Lung (tissue), 12 donors: ENCODE results near the gene WNT11. TPM values are rescaled to one million over a fixed set of nuclear protein-coding genes. Genes with fewer than 3 reads are reported as not detected.

Experiments
- ATAC-seq: fragments of 200-7000 bp; cut with Tn5 transposase; one replicate; pipeline ENCODE4 v1.9.1; 2020; ENCODE audit warnings: moderate number of reproducible peaks; ENCODE audit not compliant: insufficient read depth, low FRiP score
- DNase-seq, 3 donors: peaks; one replicate each; pipeline ENCODE4 v3.0.0-alpha.2; 2013 to 2017
- H3K27ac ChIP-seq, 2 donors: one replicate each; pipeline ENCODE4 v1.5.1; 2013; ENCODE audit warnings: mild to moderate bottlenecking in 2 of 2, moderate library complexity in 2 of 2, control low read depth in 1 of 2, inconsistent platforms in 1 of 2, low read depth in 1 of 2, low read length in 1 of 2
- H3K27me3 ChIP-seq, 3 donors: one replicate each; pipeline ENCODE4 v1.5.1; 2013; ENCODE audit warnings: low read length in 2 of 3; ENCODE audit not compliant: control insufficient read depth in 3 of 3, insufficient read depth in 3 of 3
- H3K36me3 ChIP-seq, 4 donors: one replicate each; pipeline ENCODE4 v1.5.1; 2013; ENCODE audit warnings: low read length in 4 of 4, mild to moderate bottlenecking in 1 of 4, moderate library complexity in 1 of 4; ENCODE audit not compliant: control insufficient read depth in 4 of 4, insufficient read depth in 4 of 4
- H3K4me1 ChIP-seq, 5 donors: one replicate each; pipeline ENCODE4 v1.5.1; 2013; ENCODE audit warnings: low read length in 5 of 5, mild to moderate bottlenecking in 2 of 5, moderate library complexity in 1 of 5; ENCODE audit not compliant: control insufficient read depth in 5 of 5, insufficient read depth in 5 of 5
- H3K4me3 ChIP-seq: one replicate; pipeline ENCODE4 v1.5.1; 2013; ENCODE audit warnings: mild to moderate bottlenecking, control low read depth, moderate library complexity
- H3K9ac ChIP-seq, 2 donors: one replicate each; pipeline ENCODE4 v1.5.1; 2013; ENCODE audit warnings: low read length in 2 of 2, control low read depth in 1 of 2; ENCODE audit not compliant: insufficient read depth in 1 of 2
- H3K9me3 ChIP-seq, 4 donors: one replicate each; pipeline ENCODE4 v1.5.1; 2013; ENCODE audit warnings: low read length in 3 of 4, mild to moderate bottlenecking in 1 of 4, moderate library complexity in 1 of 4; ENCODE audit not compliant: control insufficient read depth in 4 of 4, insufficient read depth in 3 of 4
- WGBS, 2 donors: extraction: QIAGEN DNeasy Blood & Tissue Kit; methylation state at CpG; one replicate each; pipeline ENCODE4 v1.1.7; 2013; 5-methylcytosine and 5-hydroxymethylcytosine counted together
- polyA plus RNA-seq, 2 donors: library from polyadenylated mRNA; stranded (reverse); fragments of 200-250 nt; gene quantifications; one replicate each; pipeline ENCODE4 v1.2.1, GENCODE V29; 2013
- total RNA-seq, 2 donors: library from RNA; depleted of rRNA in 1 of 2; stranded (reverse); fragments of >200 nt in 1 of 2; gene quantifications; one replicate each; pipeline ENCODE4 v1.2.1, GENCODE V29; 2014 to 2021
- TF ChIP-seq, protein P1 (sequence below): IDR thresholded peaks from 2 replicates; pipeline ENCODE4 v1.5.1; 2012; ENCODE audit warnings: mild to moderate bottlenecking; ENCODE audit errors: control extremely low read depth, extremely low read depth
- donor health status: control.
- donor health status: control.
- donor health status: Bipolar disorder and iron deficiency.
- donor health status: healthy.
- donor health status: DM: yes; HTN: yes; CAD: no.

WNT11 gene
- total and polyA plus RNA-seq, 4 donors: 1.5 to 31.3 (median 3.6) TPM

DNA sequence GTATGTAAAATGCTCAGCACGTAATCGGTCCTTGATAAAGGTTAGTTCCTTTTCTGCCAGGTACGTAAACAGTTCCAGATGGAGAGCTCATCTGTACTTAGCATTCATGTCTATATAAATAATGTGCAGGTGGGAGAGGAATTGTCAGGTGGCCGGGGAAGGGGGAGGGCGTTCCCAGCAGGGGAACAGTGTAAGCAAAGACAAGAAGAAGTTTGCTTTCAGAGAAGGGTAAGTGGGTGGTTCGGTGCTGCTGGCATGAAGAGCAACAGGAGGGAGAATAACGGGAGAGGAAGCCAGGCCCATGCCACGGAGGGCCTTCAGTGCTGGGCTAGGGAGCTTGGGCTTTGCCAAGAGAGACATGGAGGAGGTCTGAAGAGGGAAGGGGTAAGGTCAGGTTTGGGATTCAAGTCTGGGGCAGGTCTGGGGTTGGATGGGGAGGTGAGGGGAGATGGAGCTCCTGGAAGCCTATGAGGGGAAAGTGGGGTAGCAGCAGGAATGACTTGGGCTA is 11.4 kb upstream of the WNT11 start:
- DNase-seq (no peak), ATAC-seq (no peak)
- Histone ChIP-seq H3K4me1 (peaks cover 0 to 7% (median 0%) of the 10 kb centered on the region in 5 donors), H3K27ac (no peak overlapping the region), H3K36me3 (no peaks in the 10 kb centered on the region), H3K27me3 (no peaks in the 10 kb centered on the region), H3K9me3 (no peaks in the 10 kb centered on the region), H3K4me3 (no peak overlapping the region), H3K9ac (no peak overlapping the region)
- TF ChIP-seq, protein P1, sequence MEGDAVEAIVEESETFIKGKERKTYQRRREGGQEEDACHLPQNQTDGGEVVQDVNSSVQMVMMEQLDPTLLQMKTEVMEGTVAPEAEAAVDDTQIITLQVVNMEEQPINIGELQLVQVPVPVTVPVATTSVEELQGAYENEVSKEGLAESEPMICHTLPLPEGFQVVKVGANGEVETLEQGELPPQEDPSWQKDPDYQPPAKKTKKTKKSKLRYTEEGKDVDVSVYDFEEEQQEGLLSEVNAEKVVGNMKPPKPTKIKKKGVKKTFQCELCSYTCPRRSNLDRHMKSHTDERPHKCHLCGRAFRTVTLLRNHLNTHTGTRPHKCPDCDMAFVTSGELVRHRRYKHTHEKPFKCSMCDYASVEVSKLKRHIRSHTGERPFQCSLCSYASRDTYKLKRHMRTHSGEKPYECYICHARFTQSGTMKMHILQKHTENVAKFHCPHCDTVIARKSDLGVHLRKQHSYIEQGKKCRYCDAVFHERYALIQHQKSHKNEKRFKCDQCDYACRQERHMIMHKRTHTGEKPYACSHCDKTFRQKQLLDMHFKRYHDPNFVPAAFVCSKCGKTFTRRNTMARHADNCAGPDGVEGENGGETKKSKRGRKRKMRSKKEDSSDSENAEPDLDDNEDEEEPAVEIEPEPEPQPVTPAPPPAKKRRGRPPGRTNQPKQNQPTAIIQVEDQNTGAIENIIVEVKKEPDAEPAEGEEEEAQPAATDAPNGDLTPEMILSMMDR: no peak
- 77 to 85% methylated on average over 8 of the region's 8 CpGs for WGBS, 2 donors

GRCh38 chr11:76216536-76217325 is 10.4 kb upstream of the WNT11 start:
- Histone ChIP-seq H3K4me1 (peaks cover 0 to 7% (median 0%) of the 10 kb centered on the region in 5 donors), H3K27ac (no peak overlapping the region), H3K4me3 (no peak overlapping the region), H3K9ac (no peak overlapping the region), H3K27me3 (peaks cover 0 to 2% (median 2%) of the 10 kb centered on the region in 3 donors), H3K36me3 (no peaks in the 10 kb centered on the region), H3K9me3 (no peaks in the 10 kb centered on the region)
- ATAC-seq (no peak), DNase-seq (peak in 1 of 3 donors; percentile 14)
- TF ChIP-seq, protein P1: no peak
- 79 to 91% methylated on average over 9 of the region's 9 CpGs for WGBS, 2 donors

DNA sequence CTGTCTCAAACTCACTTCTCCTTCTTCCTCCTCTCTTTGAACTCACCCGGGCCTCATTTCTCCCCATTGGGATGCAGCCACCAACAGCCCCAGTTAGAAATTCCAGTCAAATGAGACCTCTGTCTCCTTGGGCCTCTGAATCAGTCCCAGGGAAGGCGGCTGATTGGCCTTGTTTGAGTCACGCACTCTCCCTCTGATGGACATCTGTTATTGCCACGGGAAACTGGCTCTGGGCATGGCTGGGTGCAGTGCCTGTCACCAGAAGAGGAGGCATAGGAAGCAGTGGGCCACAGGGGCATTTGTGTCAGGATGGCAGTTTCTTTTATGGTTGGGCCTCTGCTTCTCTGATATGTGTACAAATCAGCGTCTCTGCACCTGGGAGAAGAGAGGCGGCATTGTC is 9.6 kb upstream of the WNT11 start:
- ATAC-seq (no peak), DNase-seq (no peak)
- TF ChIP-seq, protein P1: no peak
- peaks cover 0 to 4% (median 2%) of the 10 kb centered on the region in 3 donors for H3K27me3 ChIP-seq
- H3K9ac ChIP-seq: no peak overlapping the region
- H3K9me3 ChIP-seq: no peaks in the 10 kb centered on the region
- no peak overlapping the region for H3K4me3 ChIP-seq
- H3K4me1 ChIP-seq: peaks cover 0 to 14% (median 0%) of the 10 kb centered on the region in 5 donors
- H3K36me3 ChIP-seq: no peaks in the 10 kb centered on the region
- H3K27ac ChIP-seq: no peak overlapping the region
- WGBS, 2 donors: 86 to 87% methylated on average over 6 of the region's 6 CpGs
